ENCODE results near the gene ZNF69. TPM values are rescaled to one million over a fixed set of nuclear protein-coding genes. Genes with fewer than 3 reads are reported as not detected.
"Not testable (repeated sequence)": the region's sequence is repeated elsewhere in the genome, so short reads cannot be mapped to it uniquely, and the experiment has no call there.

Gene ZNF69
- total RNA-seq (ENCODE audit: unreplicated experiment): 29.6 TPM
- long read RNA-seq, partial matches to known transcripts: 0 of 6 reads
- long read RNA-seq, other reads (novel, unspliced or antisense): 5 of 6 reads

DNA sequence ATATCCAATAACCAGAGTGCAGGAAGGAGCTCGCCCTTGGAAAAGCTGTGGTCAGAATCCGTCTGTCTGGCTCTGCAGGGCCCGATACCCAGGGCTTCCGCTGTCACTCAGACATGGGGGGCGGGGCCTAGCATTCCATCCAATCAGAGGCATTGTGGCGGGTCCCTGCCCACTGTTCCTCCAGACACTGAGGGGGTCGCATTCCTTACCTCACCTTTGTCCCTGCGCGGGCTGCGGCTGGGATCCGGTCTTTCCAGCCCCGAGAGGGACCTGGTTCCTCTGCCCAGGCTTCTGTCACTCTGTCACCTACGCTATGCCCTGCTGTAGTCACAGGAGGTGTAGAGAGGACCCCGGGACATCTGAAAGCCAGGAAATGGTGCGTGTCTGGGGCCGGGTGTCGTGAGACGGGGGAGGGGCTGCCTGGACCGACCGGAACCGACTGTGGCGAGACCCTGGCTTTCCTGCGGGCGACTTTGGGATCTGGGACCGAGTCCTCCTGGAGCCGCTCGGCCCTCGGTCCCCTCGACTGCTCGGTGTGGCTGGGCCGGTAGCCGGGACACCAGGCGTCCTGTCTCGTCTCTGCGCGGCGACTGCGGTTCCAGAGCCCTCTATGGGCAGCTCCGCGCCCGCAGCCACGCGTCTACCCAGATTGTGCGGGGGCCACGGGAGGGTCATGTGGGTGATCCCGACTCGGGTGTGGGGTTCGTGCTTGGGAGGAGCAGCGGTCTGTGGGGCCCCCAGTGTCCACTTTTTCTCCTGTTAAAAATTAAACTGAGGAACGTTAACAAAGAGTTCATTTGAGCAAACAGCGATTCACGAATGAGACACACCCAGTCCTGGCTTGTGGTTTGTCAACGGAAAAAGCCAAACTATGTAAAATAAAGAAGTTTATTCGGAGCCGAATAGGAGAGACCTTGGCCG lies at the start of gene ZNF69:
Gene ZNF69 (plus strand): TSS at position 172 of the 921 bp plus-strand sequence. CDS start 142 bp downstream, at position 314.
- DNase-seq: peak; percentile 96
- H3K9me3 Mint-ChIP-seq (ENCODE audit: unreplicated experiment): peaks cover 19% of the 10 kb centered on the region
- H3K27me3 Mint-ChIP-seq (ENCODE audit: unreplicated experiment): peaks cover 11% of the 10 kb centered on the region
- H3K4me1 Mint-ChIP-seq (ENCODE audit: low read depth, unreplicated experiment): peaks cover 4% of the 10 kb centered on the region
- H3K36me3 Mint-ChIP-seq (ENCODE audit: unreplicated experiment): peaks cover 12% of the 10 kb centered on the region
- peak within 1 kb of the TSS; percentile 96 for H3K4me3 Mint-ChIP-seq (ENCODE audit: unreplicated experiment)
- H3K27ac Mint-ChIP-seq (ENCODE audit: unreplicated experiment): peak within 1 kb of the TSS; percentile 91
- TF ChIP-seq, protein P1, sequence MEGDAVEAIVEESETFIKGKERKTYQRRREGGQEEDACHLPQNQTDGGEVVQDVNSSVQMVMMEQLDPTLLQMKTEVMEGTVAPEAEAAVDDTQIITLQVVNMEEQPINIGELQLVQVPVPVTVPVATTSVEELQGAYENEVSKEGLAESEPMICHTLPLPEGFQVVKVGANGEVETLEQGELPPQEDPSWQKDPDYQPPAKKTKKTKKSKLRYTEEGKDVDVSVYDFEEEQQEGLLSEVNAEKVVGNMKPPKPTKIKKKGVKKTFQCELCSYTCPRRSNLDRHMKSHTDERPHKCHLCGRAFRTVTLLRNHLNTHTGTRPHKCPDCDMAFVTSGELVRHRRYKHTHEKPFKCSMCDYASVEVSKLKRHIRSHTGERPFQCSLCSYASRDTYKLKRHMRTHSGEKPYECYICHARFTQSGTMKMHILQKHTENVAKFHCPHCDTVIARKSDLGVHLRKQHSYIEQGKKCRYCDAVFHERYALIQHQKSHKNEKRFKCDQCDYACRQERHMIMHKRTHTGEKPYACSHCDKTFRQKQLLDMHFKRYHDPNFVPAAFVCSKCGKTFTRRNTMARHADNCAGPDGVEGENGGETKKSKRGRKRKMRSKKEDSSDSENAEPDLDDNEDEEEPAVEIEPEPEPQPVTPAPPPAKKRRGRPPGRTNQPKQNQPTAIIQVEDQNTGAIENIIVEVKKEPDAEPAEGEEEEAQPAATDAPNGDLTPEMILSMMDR (IDR thresholded peaks at IDR 0.05; ENCODE audit: partially characterized antibody, unreplicated experiment): peak; percentile 24

DNA sequence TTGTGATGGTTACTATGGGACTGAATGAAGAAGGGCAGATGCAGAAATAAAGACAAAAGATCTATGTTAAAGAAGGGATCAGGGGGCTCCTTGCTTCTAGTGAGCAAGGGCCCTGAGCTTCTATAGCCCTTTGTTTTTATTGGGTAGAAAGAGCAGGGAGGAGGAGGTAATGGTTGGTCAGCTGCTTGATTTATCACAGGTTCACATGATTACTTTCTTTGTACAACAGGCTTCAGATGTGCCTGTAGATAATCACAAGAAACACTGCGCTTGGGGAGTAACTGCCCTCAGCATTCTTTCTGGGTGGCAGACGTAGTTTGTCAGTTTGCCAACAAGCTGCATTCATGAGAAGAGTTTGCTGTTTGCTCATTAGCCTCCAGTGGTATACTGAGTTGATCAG lies 43.9 kb upstream of the ZNF69 start:
- H3K4me1 Mint-ChIP-seq (ENCODE audit: low read depth, unreplicated experiment): peaks cover 3% of the 10 kb centered on the region
- TF ChIP-seq, protein P1 (IDR thresholded peaks at IDR 0.05; ENCODE audit: partially characterized antibody, unreplicated experiment): no peak
- peaks cover 6% of the 10 kb centered on the region for H3K27me3 Mint-ChIP-seq (ENCODE audit: unreplicated experiment)
- no peak overlapping the region for H3K27ac Mint-ChIP-seq (ENCODE audit: unreplicated experiment)
- peaks cover 9% of the 10 kb centered on the region for H3K36me3 Mint-ChIP-seq (ENCODE audit: unreplicated experiment)
- H3K9me3 Mint-ChIP-seq (ENCODE audit: unreplicated experiment): peaks cover 2% of the 10 kb centered on the region
- no peak overlapping the region for H3K4me3 Mint-ChIP-seq (ENCODE audit: unreplicated experiment)
- DNase-seq: no peak

DNA sequence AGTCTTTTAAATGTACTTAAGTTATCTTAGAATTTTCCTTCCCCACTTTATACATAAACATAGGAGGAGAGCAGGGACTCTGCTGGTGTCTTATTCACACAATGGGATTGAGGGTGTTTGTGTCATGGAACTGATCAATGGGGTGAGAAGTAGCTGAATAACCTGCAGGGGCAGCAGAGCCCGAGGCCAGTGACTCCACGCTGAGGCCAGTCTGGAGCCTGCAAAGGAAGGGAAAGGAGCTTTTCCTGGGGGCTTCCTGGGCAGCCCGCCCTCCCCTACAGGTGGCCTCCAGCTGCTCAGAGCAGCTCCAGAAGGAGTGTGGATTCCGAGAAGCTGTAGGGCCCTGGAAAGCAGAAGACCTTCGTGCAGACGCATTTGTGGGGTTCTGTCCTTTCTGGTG lies 40.0 kb upstream of the ZNF69 start:
- peak overlapping the region; percentile 89 for H3K4me3 Mint-ChIP-seq (ENCODE audit: unreplicated experiment)
- peak; percentile 15 for DNase-seq
- H3K27me3 Mint-ChIP-seq (ENCODE audit: unreplicated experiment); H3K4me1 Mint-ChIP-seq (ENCODE audit: low read depth, unreplicated experiment); H3K9me3 Mint-ChIP-seq (ENCODE audit: unreplicated experiment): not testable (repeated sequence)
- peak overlapping the region; percentile 48 for H3K27ac Mint-ChIP-seq (ENCODE audit: unreplicated experiment)
- H3K36me3 Mint-ChIP-seq (ENCODE audit: unreplicated experiment): peaks cover 14% of the 10 kb centered on the region

DNA sequence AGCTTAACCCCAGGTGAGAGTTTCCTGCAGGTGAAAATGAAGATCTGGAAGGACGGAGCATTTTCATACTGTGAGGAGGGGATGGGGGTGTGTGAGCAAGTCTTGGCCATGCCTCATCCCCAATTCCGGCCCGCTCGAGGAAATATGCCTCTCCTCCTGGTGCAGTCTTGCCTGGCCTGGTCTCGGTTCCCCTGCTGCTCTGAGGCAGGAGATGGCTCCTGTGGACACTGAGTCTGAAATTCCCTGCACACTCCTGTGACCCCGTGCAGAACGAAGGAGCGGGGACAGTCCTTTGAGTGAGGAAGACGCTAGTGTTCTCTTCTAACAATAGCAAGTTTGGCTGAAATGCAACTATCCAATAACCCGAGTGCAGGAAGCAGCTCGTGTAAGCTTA lies 39.4 kb upstream of the ZNF69 start:
- no peak for DNase-seq
- TF ChIP-seq, protein P1 (IDR thresholded peaks at IDR 0.05; ENCODE audit: partially characterized antibody, unreplicated experiment): no peak
- Mint-ChIP-seq H3K4me1 (ENCODE audit: low read depth, unreplicated experiment) (peaks cover 3% of the 10 kb centered on the region), H3K27ac (ENCODE audit: unreplicated experiment) (peak overlapping the region; percentile 83), H3K36me3 (ENCODE audit: unreplicated experiment) (peaks cover 17% of the 10 kb centered on the region), H3K4me3 (ENCODE audit: unreplicated experiment) (peak overlapping the region; percentile 89), H3K27me3 (ENCODE audit: unreplicated experiment) (peaks cover 6% of the 10 kb centered on the region), H3K9me3 (ENCODE audit: unreplicated experiment) (peaks cover 3% of the 10 kb centered on the region)

DNA sequence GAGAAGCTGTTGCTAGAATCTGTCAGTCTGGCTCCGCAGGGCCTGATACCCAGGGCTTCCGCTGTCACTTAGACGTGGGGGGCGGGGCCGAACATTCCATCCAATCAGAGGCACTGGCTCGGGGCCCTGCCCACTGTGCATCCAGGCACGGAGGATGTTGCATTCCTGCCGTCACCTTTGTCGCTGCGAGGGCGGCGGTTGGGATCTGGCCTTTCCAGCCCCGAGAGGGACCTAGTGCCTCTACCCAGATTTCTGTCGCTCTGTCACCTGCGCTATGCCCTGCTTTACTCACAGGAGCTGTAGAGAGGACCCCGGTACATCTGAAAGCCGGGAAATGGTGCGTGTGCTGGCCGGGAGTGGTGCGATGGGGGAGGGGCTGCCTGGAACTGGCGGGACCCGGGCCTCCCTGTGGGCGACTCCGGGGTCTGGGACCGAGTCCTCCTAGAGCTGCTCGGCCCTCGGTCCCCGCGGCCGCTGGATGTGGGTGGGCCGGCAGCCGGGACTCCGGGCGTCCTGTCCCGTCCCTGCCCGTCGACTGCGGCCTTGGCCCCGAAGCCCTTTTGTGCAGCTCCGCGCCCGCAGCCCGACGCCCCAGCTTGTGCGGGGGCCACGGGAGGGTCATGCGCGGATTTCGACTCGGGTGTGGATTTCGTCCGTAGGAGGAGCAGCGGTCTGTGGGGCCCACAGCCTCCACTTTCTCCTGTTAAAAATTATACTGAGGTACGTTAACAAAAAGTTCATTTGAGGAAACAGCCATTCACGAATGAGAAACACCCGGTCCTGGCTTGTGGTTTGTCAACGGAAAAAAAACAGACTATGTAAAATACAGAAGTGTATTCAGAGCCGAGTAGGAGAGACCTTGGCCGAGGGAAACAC lies 38.8 kb upstream of the ZNF69 start, which contains the start of gene ZNF439:
Gene ZNF439 (plus strand): TSS at position 133 of the 876 bp plus-strand sequence. CDS start 142 bp downstream, at position 275.
- peak within 1 kb of the TSS; percentile 89 for H3K4me3 Mint-ChIP-seq (ENCODE audit: unreplicated experiment)
- TF ChIP-seq, protein P1 (IDR thresholded peaks at IDR 0.05; ENCODE audit: partially characterized antibody, unreplicated experiment): no peak
- peaks cover 3% of the 10 kb centered on the region for H3K9me3 Mint-ChIP-seq (ENCODE audit: unreplicated experiment)
- peak; percentile 90 for DNase-seq
- peaks cover 3% of the 10 kb centered on the region for H3K4me1 Mint-ChIP-seq (ENCODE audit: low read depth, unreplicated experiment)
- peaks cover 6% of the 10 kb centered on the region for H3K27me3 Mint-ChIP-seq (ENCODE audit: unreplicated experiment)
- H3K27ac Mint-ChIP-seq (ENCODE audit: unreplicated experiment): peak within 1 kb of the TSS; percentile 90
- H3K36me3 Mint-ChIP-seq (ENCODE audit: unreplicated experiment): peaks cover 19% of the 10 kb centered on the region

DNA sequence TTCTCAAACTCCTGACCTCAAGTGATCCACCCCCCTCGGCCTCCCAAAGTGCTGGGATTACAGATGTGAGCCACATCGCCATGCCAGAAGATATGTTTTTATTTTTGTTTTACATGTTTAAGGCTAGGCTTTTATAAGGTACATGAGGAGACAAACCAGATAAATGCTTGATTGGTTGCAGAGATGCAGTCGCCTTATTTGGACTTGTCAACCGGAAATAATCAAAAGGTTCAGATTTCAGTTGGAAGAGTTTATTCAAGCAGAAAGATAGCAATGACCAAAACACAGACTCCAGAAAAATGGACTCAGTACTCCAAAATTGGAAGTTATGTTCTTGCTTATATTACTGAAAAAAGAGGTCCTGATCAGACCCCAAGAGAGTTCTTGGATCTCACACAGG lies 37.3 kb upstream of the ZNF69 start:
- peaks cover 24% of the 10 kb centered on the region for H3K36me3 Mint-ChIP-seq (ENCODE audit: unreplicated experiment)
- H3K27ac Mint-ChIP-seq (ENCODE audit: unreplicated experiment); H3K9me3 Mint-ChIP-seq (ENCODE audit: unreplicated experiment); H3K27me3 Mint-ChIP-seq (ENCODE audit: unreplicated experiment); H3K4me3 Mint-ChIP-seq (ENCODE audit: unreplicated experiment); H3K4me1 Mint-ChIP-seq (ENCODE audit: low read depth, unreplicated experiment); DNase-seq: not testable (repeated sequence)
